HT-29 (cell line): ENCODE results near the gene SCAF8. TPM values are rescaled to one million over a fixed set of nuclear protein-coding genes. Genes with fewer than 3 reads are reported as not detected.
A peak's percentile ranks its signal among the peaks of the same experiment; 100 is the strongest.
"Not testable (repeated sequence)": the region's sequence is repeated elsewhere in the genome, so short reads cannot be mapped to it uniquely, and the experiment has no call there.

Experiments used
- DNase-seq: peaks from one replicate; pipeline ENCODE4 v3.0.0-alpha.2; 2015; ENCODE audit warnings: low spot score
- total RNA-seq: library from RNA; depleted of rRNA; stranded (reverse); fragments of >200 nt; shearing (Covaris generic); gene quantifications from 2 replicates; pipeline ENCODE4 v1.2.3, GENCODE V29; 2014; rRNA removed

SCAF8 gene
- total RNA-seq: 12.8 and 16.1 TPM in 2 replicates

GRCh38 chr6:154733183-154733625, at the start of gene SCAF8:
TSS of gene SCAF8 (plus strand) at chr6:154733416. CDS start at chr6:154733901, 485 bp downstream.
- DNase-seq: peak; percentile 85

GRCh38 chr6:154683756-154684523, 49.3 kb upstream of the SCAF8 start:
- DNase-seq: no peak

GRCh38 chr6:154686162-154686561, 47.1 kb upstream of the SCAF8 start:
- DNase-seq: no peak

- DNase-seq: no peak
Measured at GRCh38 chr6:154689493-154690255, 43.5 kb upstream of the SCAF8 start.

- DNase-seq: no peak
Measured at GRCh38 chr6:154690857-154691256, 42.4 kb upstream of the SCAF8 start.

- no peak for DNase-seq
Measured at GRCh38 chr6:154696661-154697060, 36.6 kb upstream of the SCAF8 start.

- no peak for DNase-seq
Measured at GRCh38 chr6:154703124-154703523, 30.1 kb upstream of the SCAF8 start.

GRCh38 chr6:154705471-154706113, 27.6 kb upstream of the SCAF8 start:
- peak; percentile 2 for DNase-seq

- DNase-seq: no peak
Measured at GRCh38 chr6:154706389-154706788, 26.8 kb upstream of the SCAF8 start.

GRCh38 chr6:154709621-154710020, 23.6 kb upstream of the SCAF8 start:
- no peak for DNase-seq

GRCh38 chr6:154710689-154711088, 22.5 kb upstream of the SCAF8 start:
- no peak for DNase-seq

GRCh38 chr6:154715446-154715845, 17.8 kb upstream of the SCAF8 start:
- no peak for DNase-seq

- DNase-seq: not testable (repeated sequence)
Measured at GRCh38 chr6:154716350-154716749, 16.9 kb upstream of the SCAF8 start.

GRCh38 chr6:154719433-154719832, 13.8 kb upstream of the SCAF8 start:
- DNase-seq: no peak

GRCh38 chr6:154719854-154720253, 13.4 kb upstream of the SCAF8 start:
- DNase-seq: no peak

- DNase-seq: peak; percentile 23
Measured at GRCh38 chr6:154721460-154721859, 11.8 kb upstream of the SCAF8 start.

- DNase-seq: no peak
Measured at GRCh38 chr6:154726887-154727286, 6.3 kb upstream of the SCAF8 start.

GRCh38 chr6:154731296-154732218, 1.7 kb upstream of the SCAF8 start:
- no peak for DNase-seq

GRCh38 chr6:154732538-154733182, 556 bp upstream of the SCAF8 start:
- peak; percentile 61 for DNase-seq

- peak; percentile 93 for DNase-seq
Measured at GRCh38 chr6:154733626-154734382, 588 bp downstream of the SCAF8 start.
